Measurements from ENCODE around the gene FLRT2.

FLRT2 gene

GRCh38 chr14:85529803-85530574, at the start of gene FLRT2:
Gene FLRT2 (plus strand): TSS chr14:85530144. CDS start chr14:85621515, 91,371 bp downstream.
- DNase-seq: no peak

GRCh38 chr14:85481471-85481870, 48.5 kb upstream of the FLRT2 start:
- no peak for DNase-seq

- DNase-seq: no peak
Measured at GRCh38 chr14:85482552-85482951, 47.4 kb upstream of the FLRT2 start.

GRCh38 chr14:85483037-85483436, 46.9 kb upstream of the FLRT2 start:
- DNase-seq: no peak

- DNase-seq: no peak
Measured at GRCh38 chr14:85483652-85484051, 46.3 kb upstream of the FLRT2 start.

GRCh38 chr14:85487215-85487614, 42.7 kb upstream of the FLRT2 start:
- DNase-seq: no peak

- no peak for DNase-seq
Measured at GRCh38 chr14:85501751-85502150, 28.2 kb upstream of the FLRT2 start.

- no peak for DNase-seq
Measured at GRCh38 chr14:85508863-85509262, 21.1 kb upstream of the FLRT2 start.

- DNase-seq: no peak
Measured at GRCh38 chr14:85512451-85512850, 17.5 kb upstream of the FLRT2 start.

- no peak for DNase-seq
Measured at GRCh38 chr14:85514487-85514886, 15.5 kb upstream of the FLRT2 start.

- DNase-seq: no peak
Measured at GRCh38 chr14:85516239-85517113, 13.5 kb upstream of the FLRT2 start.

- no peak for DNase-seq
Measured at GRCh38 chr14:85517114-85517688, 12.7 kb upstream of the FLRT2 start.

GRCh38 chr14:85519661-85520305, 10.2 kb upstream of the FLRT2 start:
- no peak for DNase-seq

GRCh38 chr14:85520581-85520980, 9.4 kb upstream of the FLRT2 start:
- DNase-seq: no peak

- DNase-seq: no peak
Measured at GRCh38 chr14:85523624-85524023, 6.3 kb upstream of the FLRT2 start.

- DNase-seq: no peak
Measured at GRCh38 chr14:85527006-85527405, 2.9 kb upstream of the FLRT2 start.

- DNase-seq: no peak
Measured at GRCh38 chr14:85527445-85528035, 2.4 kb upstream of the FLRT2 start.

GRCh38 chr14:85528080-85528896, 1.7 kb upstream of the FLRT2 start:
- DNase-seq: no peak

GRCh38 chr14:85528897-85529631, 880 bp upstream of the FLRT2 start:
- DNase-seq: no peak

GRCh38 chr14:85530626-85531025, 682 bp downstream of the FLRT2 start:
- DNase-seq: no peak

- DNase-seq: no peak
Measured at GRCh38 chr14:85531141-85531586, 1.2 kb downstream of the FLRT2 start.
